Measurements from ENCODE around the gene PNMT. TPM values are rescaled to one million over a fixed set of nuclear protein-coding genes. Genes with fewer than 3 reads are reported as not detected.

Gene PNMT
- polyA plus RNA-seq, 1 donor from 2014 or later: 1.5 TPM

DNA sequence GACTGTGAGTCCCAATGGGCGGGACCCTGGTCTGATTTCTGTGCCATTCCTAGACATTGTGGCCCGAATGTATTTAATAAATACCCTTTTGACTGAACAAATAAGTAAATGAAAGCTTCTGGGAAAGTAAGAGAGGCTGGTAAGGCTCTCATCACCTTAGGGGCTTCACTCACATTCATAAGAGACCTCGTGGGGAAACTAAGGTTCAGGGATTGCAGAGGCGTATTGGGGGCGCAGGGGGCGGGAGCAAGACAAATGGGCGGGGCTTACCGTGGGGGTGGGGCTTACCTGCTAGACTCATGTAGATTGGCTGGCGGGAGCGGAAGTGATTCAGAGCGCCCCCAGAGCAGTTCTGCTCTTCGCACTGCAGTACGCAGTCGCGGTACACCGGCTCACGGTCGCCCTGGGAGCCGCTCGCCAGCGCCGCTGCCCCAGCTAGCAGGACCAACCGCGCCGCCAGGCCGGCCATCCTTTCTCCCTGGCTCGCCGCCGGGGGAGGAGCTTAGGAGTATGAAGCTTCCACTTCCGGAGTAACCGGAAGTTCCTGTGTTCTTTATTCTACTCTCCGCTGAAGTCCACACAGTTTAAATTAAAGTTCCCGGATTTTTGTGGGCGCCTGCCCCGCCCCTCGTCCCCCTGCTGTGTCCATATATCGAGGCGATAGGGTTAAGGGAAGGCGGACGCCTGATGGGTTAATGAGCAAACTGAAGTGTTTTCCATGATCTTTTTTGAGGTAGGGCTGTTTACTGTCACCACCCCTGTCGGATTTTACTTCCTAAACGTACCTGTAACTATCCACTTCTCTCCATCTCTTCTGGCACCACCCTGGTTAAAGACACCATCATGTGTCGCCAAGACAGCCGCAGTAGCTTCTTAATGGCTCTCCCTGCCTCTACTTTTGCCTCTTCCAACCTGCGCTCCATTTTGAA is 19.6 kb downstream of the PNMT start, which contains the start of gene PGAP3:
PGAP3 (minus strand) TSS at position 512 of the 929 bp plus-strand sequence; CDS start at position 469, 43 bp downstream.
- H3K36me3 ChIP-seq (ENCODE audit: insufficient read depth, low read length): no peaks in the 10 kb centered on the region
- H3K79me2 ChIP-seq (replicated peaks; ENCODE audit: insufficient read depth, low read length): no peaks in the 10 kb centered on the region
- H2AFZ ChIP-seq (ENCODE audit: low read depth, low read length): peak within 1 kb of the TSS; percentile 99

DNA sequence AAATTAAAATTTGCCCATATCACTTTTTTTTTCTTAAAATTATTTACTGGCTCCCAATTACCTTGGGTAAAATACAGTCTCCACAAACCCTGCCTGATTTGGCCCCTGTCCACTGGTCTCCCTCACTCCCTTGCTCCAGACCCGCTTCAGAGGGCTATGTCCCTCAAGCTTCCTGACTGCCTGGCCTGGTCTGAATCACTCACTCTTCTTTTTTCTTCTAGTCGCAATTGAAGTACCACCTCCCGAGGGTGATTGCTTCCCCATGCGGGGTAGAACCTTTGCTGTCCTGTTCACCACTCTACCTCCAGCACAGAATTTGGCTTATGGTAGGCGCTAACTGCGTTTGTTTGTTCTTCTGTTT is 20.2 kb downstream of the PNMT start:
- H3K9me2 ChIP-seq (ENCODE audit: insufficient read depth, low read length): no peaks in the 10 kb centered on the region
- no peaks in the 10 kb centered on the region for H3K9me3 ChIP-seq (ENCODE audit: low read length)
- H3K9ac ChIP-seq (ENCODE audit: low read length): peak overlapping the region; percentile 87
- H3K27ac ChIP-seq (ENCODE audit: low read length): peak overlapping the region; percentile 96
- peak overlapping the region; percentile 99 for H2AFZ ChIP-seq (ENCODE audit: low read depth, low read length)
- H4K20me1 ChIP-seq (ENCODE audit: insufficient read depth): no peaks in the 10 kb centered on the region
- peak overlapping the region; percentile 80 for H3K4me3 ChIP-seq (ENCODE audit: low read length)
- H3K27me3 ChIP-seq (ENCODE audit: insufficient read depth, low read depth, low read length): no peaks in the 10 kb centered on the region
- H3F3A ChIP-seq (ENCODE audit: insufficient read depth, low read length, poor library complexity, severe bottlenecking): no peaks in the 10 kb centered on the region
- H3K4me2 ChIP-seq (ENCODE audit: low read length): peak overlapping the region; percentile 90
- no peaks in the 10 kb centered on the region for H3K79me2 ChIP-seq (replicated peaks; ENCODE audit: insufficient read depth, low read length)
- no peaks in the 10 kb centered on the region for H3K36me3 ChIP-seq (ENCODE audit: insufficient read depth, low read length)
- TF ChIP-seq SMC3 (conservative IDR thresholded peaks at IDR 0.05; ENCODE audit: poor library complexity): no peak
- no peak for TF ChIP-seq TAF1 (IDR thresholded peaks at IDR 0.05; ENCODE audit: low read depth)
- TF ChIP-seq POLR2AphosphoS5 (IDR thresholded peaks at IDR 0.05): no peak
- no peak for TF ChIP-seq MXI1 (conservative IDR thresholded peaks at IDR 0.05; ENCODE audit: poor library complexity, severe bottlenecking)
- no peak for TF ChIP-seq EZH2 (IDR thresholded peaks at IDR 0.05; ENCODE audit: borderline replicate concordance, insufficient read depth, low read length, poor library complexity, severe bottlenecking)
- TF ChIP-seq RAD21 (conservative IDR thresholded peaks at IDR 0.05): no peak
- TF ChIP-seq, protein P1, sequence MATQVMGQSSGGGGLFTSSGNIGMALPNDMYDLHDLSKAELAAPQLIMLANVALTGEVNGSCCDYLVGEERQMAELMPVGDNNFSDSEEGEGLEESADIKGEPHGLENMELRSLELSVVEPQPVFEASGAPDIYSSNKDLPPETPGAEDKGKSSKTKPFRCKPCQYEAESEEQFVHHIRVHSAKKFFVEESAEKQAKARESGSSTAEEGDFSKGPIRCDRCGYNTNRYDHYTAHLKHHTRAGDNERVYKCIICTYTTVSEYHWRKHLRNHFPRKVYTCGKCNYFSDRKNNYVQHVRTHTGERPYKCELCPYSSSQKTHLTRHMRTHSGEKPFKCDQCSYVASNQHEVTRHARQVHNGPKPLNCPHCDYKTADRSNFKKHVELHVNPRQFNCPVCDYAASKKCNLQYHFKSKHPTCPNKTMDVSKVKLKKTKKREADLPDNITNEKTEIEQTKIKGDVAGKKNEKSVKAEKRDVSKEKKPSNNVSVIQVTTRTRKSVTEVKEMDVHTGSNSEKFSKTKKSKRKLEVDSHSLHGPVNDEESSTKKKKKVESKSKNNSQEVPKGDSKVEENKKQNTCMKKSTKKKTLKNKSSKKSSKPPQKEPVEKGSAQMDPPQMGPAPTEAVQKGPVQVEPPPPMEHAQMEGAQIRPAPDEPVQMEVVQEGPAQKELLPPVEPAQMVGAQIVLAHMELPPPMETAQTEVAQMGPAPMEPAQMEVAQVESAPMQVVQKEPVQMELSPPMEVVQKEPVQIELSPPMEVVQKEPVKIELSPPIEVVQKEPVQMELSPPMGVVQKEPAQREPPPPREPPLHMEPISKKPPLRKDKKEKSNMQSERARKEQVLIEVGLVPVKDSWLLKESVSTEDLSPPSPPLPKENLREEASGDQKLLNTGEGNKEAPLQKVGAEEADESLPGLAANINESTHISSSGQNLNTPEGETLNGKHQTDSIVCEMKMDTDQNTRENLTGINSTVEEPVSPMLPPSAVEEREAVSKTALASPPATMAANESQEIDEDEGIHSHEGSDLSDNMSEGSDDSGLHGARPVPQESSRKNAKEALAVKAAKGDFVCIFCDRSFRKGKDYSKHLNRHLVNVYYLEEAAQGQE (IDR thresholded peaks at IDR 0.05; ENCODE audit: borderline replicate concordance): no peak
- no peak for TF ChIP-seq EP300 (conservative IDR thresholded peaks at IDR 0.05; ENCODE audit: poor library complexity, severe bottlenecking)

More for the DNA sequence above, 19.6 kb downstream of the PNMT start, which contains the start of gene PGAP3:
- Histone ChIP-seq H3K9me2 (ENCODE audit: insufficient read depth, low read length) (no peaks in the 10 kb centered on the region), H3K27ac (ENCODE audit: low read length) (peak within 1 kb of the TSS; percentile 96), H3K4me3 (ENCODE audit: low read length) (peak within 1 kb of the TSS; percentile 80), H3F3A (ENCODE audit: insufficient read depth, low read length, poor library complexity, severe bottlenecking) (no peaks in the 10 kb centered on the region), H3K27me3 (ENCODE audit: insufficient read depth, low read depth, low read length) (no peaks in the 10 kb centered on the region), H3K9me3 (ENCODE audit: low read length) (no peaks in the 10 kb centered on the region), H4K20me1 (ENCODE audit: insufficient read depth) (no peaks in the 10 kb centered on the region), H3K4me2 (ENCODE audit: low read length) (peak within 1 kb of the TSS; percentile 90), H3K9ac (ENCODE audit: low read length) (peak within 1 kb of the TSS; percentile 87)
- TF ChIP-seq, protein P2, sequence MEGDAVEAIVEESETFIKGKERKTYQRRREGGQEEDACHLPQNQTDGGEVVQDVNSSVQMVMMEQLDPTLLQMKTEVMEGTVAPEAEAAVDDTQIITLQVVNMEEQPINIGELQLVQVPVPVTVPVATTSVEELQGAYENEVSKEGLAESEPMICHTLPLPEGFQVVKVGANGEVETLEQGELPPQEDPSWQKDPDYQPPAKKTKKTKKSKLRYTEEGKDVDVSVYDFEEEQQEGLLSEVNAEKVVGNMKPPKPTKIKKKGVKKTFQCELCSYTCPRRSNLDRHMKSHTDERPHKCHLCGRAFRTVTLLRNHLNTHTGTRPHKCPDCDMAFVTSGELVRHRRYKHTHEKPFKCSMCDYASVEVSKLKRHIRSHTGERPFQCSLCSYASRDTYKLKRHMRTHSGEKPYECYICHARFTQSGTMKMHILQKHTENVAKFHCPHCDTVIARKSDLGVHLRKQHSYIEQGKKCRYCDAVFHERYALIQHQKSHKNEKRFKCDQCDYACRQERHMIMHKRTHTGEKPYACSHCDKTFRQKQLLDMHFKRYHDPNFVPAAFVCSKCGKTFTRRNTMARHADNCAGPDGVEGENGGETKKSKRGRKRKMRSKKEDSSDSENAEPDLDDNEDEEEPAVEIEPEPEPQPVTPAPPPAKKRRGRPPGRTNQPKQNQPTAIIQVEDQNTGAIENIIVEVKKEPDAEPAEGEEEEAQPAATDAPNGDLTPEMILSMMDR (IDR thresholded peaks at IDR 0.05; ENCODE audit: poor library complexity, severe bottlenecking): peak; percentile 41
- TF ChIP-seq, protein P1 (IDR thresholded peaks at IDR 0.05; ENCODE audit: borderline replicate concordance): no peak
- TF ChIP-seq RAD21 (conservative IDR thresholded peaks at IDR 0.05) (no peak), EP300 (conservative IDR thresholded peaks at IDR 0.05; ENCODE audit: poor library complexity, severe bottlenecking) (no peak), EZH2 (IDR thresholded peaks at IDR 0.05; ENCODE audit: borderline replicate concordance, insufficient read depth, low read length, poor library complexity, severe bottlenecking) (no peak), MXI1 (conservative IDR thresholded peaks at IDR 0.05; ENCODE audit: poor library complexity, severe bottlenecking) (peak; percentile 42), TAF1 (IDR thresholded peaks at IDR 0.05; ENCODE audit: low read depth) (no peak), POLR2AphosphoS5 (IDR thresholded peaks at IDR 0.05) (peak; percentile 56), SMC3 (conservative IDR thresholded peaks at IDR 0.05; ENCODE audit: poor library complexity) (no peak)

Measured in neural cell (in vitro differentiated cells).